GM19240 (cell line): Measurements from ENCODE around the gene OR12D2.
"Not testable (repeated sequence)": the region's sequence is repeated elsewhere in the genome, so short reads cannot be mapped to it uniquely, and the experiment has no call there.

Experiments used
- DNase-seq: peaks from one replicate; pipeline ENCODE4 v3.0.0; 2011; ENCODE audit warnings: low spot score; ENCODE audit not compliant: insufficient read length

Gene OR12D2

GRCh38 chr6:29395331-29395730 lies at the start of gene OR12D2:
TSS of gene OR12D2 (plus strand) at chr6:29395631. CDS start at chr6:29396700, 1,069 bp downstream.
- DNase-seq, result no peak

- not testable (repeated sequence) for DNase-seq
Observed at GRCh38 chr6:29349348-29349747, 46.1 kb upstream of the OR12D2 start.

GRCh38 chr6:29354980-29355379 lies 40.5 kb upstream of the OR12D2 start:
- no peak for DNase-seq

- no peak for DNase-seq
Observed at GRCh38 chr6:29355603-29356002, 39.8 kb upstream of the OR12D2 start.

GRCh38 chr6:29368765-29369164 lies 26.7 kb upstream of the OR12D2 start, which contains the start of gene OR5V1:
TSS of gene OR5V1 (minus strand) at chr6:29368865. CDS start at chr6:29356195, 12,670 bp downstream.
- no peak for DNase-seq

GRCh38 chr6:29375191-29375590 lies 20.2 kb upstream of the OR12D2 start, which contains the start of gene OR12D3:
TSS of gene OR12D3 (minus strand) at chr6:29375291. CDS start at chr6:29375287, 4 bp downstream.
- DNase-seq, result no peak

GRCh38 chr6:29376003-29376402 lies 19.4 kb upstream of the OR12D2 start:
- no peak for DNase-seq

GRCh38 chr6:29388533-29388932 lies 6.9 kb upstream of the OR12D2 start:
- no peak for DNase-seq

- DNase-seq, result no peak
Observed at GRCh38 chr6:29399525-29399924, 4.1 kb downstream of the OR12D2 start.

- no peak for DNase-seq
Observed at GRCh38 chr6:29403801-29404200, 8.4 kb downstream of the OR12D2 start.

- DNase-seq, result no peak
Observed at GRCh38 chr6:29414588-29414987, 19.2 kb downstream of the OR12D2 start, which contains the start of gene OR12D1. TSS of gene OR12D1 (plus strand) at chr6:29414928.

GRCh38 chr6:29419516-29419915 lies 24.1 kb downstream of the OR12D2 start:
- no peak for DNase-seq

- DNase-seq, result no peak
Observed at GRCh38 chr6:29424168-29424567, 28.7 kb downstream of the OR12D2 start.

- no peak for DNase-seq
Observed at GRCh38 chr6:29424575-29424974, 29.1 kb downstream of the OR12D2 start.

- no peak for DNase-seq
Observed at GRCh38 chr6:29425075-29425474, 29.6 kb downstream of the OR12D2 start.

GRCh38 chr6:29426654-29427053 lies 31.2 kb downstream of the OR12D2 start:
- DNase-seq, result no peak

GRCh38 chr6:29436730-29437129 lies 41.3 kb downstream of the OR12D2 start:
- DNase-seq, result not testable (repeated sequence)

- DNase-seq, result no peak
Observed at GRCh38 chr6:29439006-29439405, 43.6 kb downstream of the OR12D2 start, which contains the start of gene OR10C1. TSS of gene OR10C1 (plus strand) at chr6:29439306. CDS start at chr6:29440016, 710 bp downstream.

- no peak for DNase-seq
Observed at GRCh38 chr6:29442719-29443118, 47.3 kb downstream of the OR12D2 start.

- DNase-seq, result not testable (repeated sequence)
Observed at GRCh38 chr6:29444031-29444430, 48.6 kb downstream of the OR12D2 start.
